WTC11 (cell line): Measurements from ENCODE around the gene LIPM. TPM values are rescaled to one million over a fixed set of nuclear protein-coding genes. Genes with fewer than 3 reads are reported as not detected.

Source experiments
- ATAC-seq: fragments of 200-7000 bp; cut with Tn5 transposase; 2 replicates; pipeline ENCODE4 v1.10.0; 2021; ENCODE audit warnings: mild to moderate bottlenecking, moderate library complexity
- CTCF ChIA-PET: fragments of 300-600 bp; sonication (Branson Sonifier 250); formaldehyde crosslinking; loops from one replicate; lab custom pipeline; 2021; ENCODE audit warnings: antibody characterized with exemption; lab: Charles Lee
- POLR2A ChIA-PET: fragments of 350-600 bp; sonication (Branson Sonifier 250); formaldehyde crosslinking; loops from one replicate; lab custom pipeline; 2021; ENCODE audit warnings: antibody characterized with exemption; lab: Charles Lee
- DNase-seq: peaks from one replicate; pipeline ENCODE4 v3.0.0; 2021; ENCODE audit warnings: low spot score
- H3K27ac Mint-ChIP-seq: 2 replicates; pipeline ENCODE4 v1.8.0; 2021; ENCODE audit warnings: mixed read lengths
- H3K27me3 Mint-ChIP-seq: 2 replicates; pipeline ENCODE4 v1.8.0; 2021; ENCODE audit warnings: low read depth, mild to moderate bottlenecking, moderate library complexity, mixed read lengths
- H3K36me3 Mint-ChIP-seq: 2 replicates; pipeline ENCODE4 v1.8.0; 2021; ENCODE audit warnings: mixed read lengths
- H3K4me1 Mint-ChIP-seq: 2 replicates; pipeline ENCODE4 v1.8.0; 2022; ENCODE audit warnings: mixed read lengths
- H3K4me3 Mint-ChIP-seq: 2 replicates; pipeline ENCODE4 v1.8.0; 2021; ENCODE audit warnings: mild to moderate bottlenecking, moderate library complexity, mixed read lengths
- H3K9me3 Mint-ChIP-seq: 2 replicates; pipeline ENCODE4 v1.8.0; 2021; ENCODE audit warnings: mixed read lengths
- ATF1 ChIP-seq: sonication (generic); formaldehyde crosslinking; IDR thresholded peaks from 2 replicates; pipeline ENCODE4 v1.8.1; 2023; ENCODE audit warnings: mild to moderate bottlenecking, moderate library complexity, missing genetic modification reagents
- CREM ChIP-seq: sonication (generic); formaldehyde crosslinking; IDR thresholded peaks from 2 replicates; pipeline ENCODE4 v1.8.1; 2022; ENCODE audit warnings: mild to moderate bottlenecking, missing genetic modification reagents, moderate library complexity
- ESRRA ChIP-seq: sonication (generic); formaldehyde crosslinking; IDR thresholded peaks from 2 replicates; pipeline ENCODE4 v1.8.1; 2022; ENCODE audit warnings: mild to moderate bottlenecking, missing genetic modification reagents, borderline replicate concordance
- FOXP1 ChIP-seq: sonication (generic); formaldehyde crosslinking; IDR thresholded peaks from 2 replicates; pipeline ENCODE4 v1.8.0; 2022; ENCODE audit warnings: missing genetic modification reagents, mild to moderate bottlenecking, moderate library complexity, borderline replicate concordance
- KAT7 ChIP-seq: sonication (generic); formaldehyde crosslinking; IDR thresholded peaks from 2 replicates; pipeline ENCODE4 v1.8.1; 2023; ENCODE audit warnings: missing genetic modification reagents, mild to moderate bottlenecking, borderline replicate concordance
- MYBL2 ChIP-seq: sonication (generic); formaldehyde crosslinking; IDR thresholded peaks from 2 replicates; pipeline ENCODE4 v1.8.1; 2023; ENCODE audit warnings: mild to moderate bottlenecking, moderate library complexity, missing genetic modification reagents
- NFYB ChIP-seq: sonication (generic); formaldehyde crosslinking; conservative IDR thresholded peaks from 2 replicates; pipeline ENCODE4 v1.8.0; 2022; ENCODE audit warnings: low read depth, missing genetic modification reagents
- NR1H2 ChIP-seq: sonication (generic); formaldehyde crosslinking; IDR thresholded peaks from 2 replicates; pipeline ENCODE4 v1.9.0; 2021; ENCODE audit warnings: mild to moderate bottlenecking, moderate library complexity, missing genetic modification reagents
- ZBTB21 ChIP-seq: sonication (generic); formaldehyde crosslinking; IDR thresholded peaks from 2 replicates; pipeline ENCODE4 v1.8.1; 2023; ENCODE audit warnings: mild to moderate bottlenecking, missing genetic modification reagents, borderline replicate concordance
- ZNF121 ChIP-seq: sonication (generic); formaldehyde crosslinking; IDR thresholded peaks from 2 replicates; pipeline ENCODE4 v1.8.0; 2023; ENCODE audit warnings: missing genetic modification reagents
- ZNF138 ChIP-seq: sonication (generic); formaldehyde crosslinking; conservative IDR thresholded peaks from 2 replicates; pipeline ENCODE4 v1.8.1; 2022; ENCODE audit warnings: mild to moderate bottlenecking, moderate library complexity, missing genetic modification reagents
- ZNF396 ChIP-seq: fragments of 250-450 bp; sonication (Bioruptor Pico); IDR thresholded peaks from 2 replicates; pipeline ENCODE4 v1.8.0; 2021; ENCODE audit warnings: mild to moderate bottlenecking, moderate library complexity, borderline replicate concordance
- ZNF416 ChIP-seq: fragments of 250-450 bp; sonication (Bioruptor Pico); IDR thresholded peaks from 2 replicates; pipeline ENCODE4 v1.9.0; 2021; ENCODE audit warnings: mild to moderate bottlenecking, inconsistent platforms
- total RNA-seq: library from RNA; stranded (reverse); gene quantifications from 3 replicates; pipeline ENCODE4 v1.2.3, GENCODE V29; 2021
- TF ChIP-seq, protein P1 (sequence below): sonication (generic); formaldehyde crosslinking; IDR thresholded peaks from 2 replicates; pipeline ENCODE4 v1.8.0; 2022; ENCODE audit warnings: mild to moderate bottlenecking, missing genetic modification reagents
- TF ChIP-seq, protein P2 (sequence below): sonication (generic); formaldehyde crosslinking; conservative IDR thresholded peaks from 2 replicates; pipeline ENCODE4 v1.8.1; 2022; ENCODE audit warnings: mild to moderate bottlenecking, missing genetic modification reagents
- TF ChIP-seq, protein P3 (sequence below): sonication (generic); formaldehyde crosslinking; IDR thresholded peaks from 2 replicates; pipeline ENCODE4 v1.8.0; 2023; ENCODE audit warnings: mild to moderate bottlenecking, missing genetic modification reagents
- TF ChIP-seq, protein P4 (sequence below): sonication (generic); formaldehyde crosslinking; IDR thresholded peaks from 2 replicates; pipeline ENCODE4 v1.8.0; 2023; ENCODE audit warnings: missing genetic modification reagents
- TF ChIP-seq, protein P5 (sequence below): sonication (generic); formaldehyde crosslinking; conservative IDR thresholded peaks from 2 replicates; pipeline ENCODE4 v1.8.1; 2023; ENCODE audit warnings: mild to moderate bottlenecking, low read depth, missing genetic modification reagents, moderate library complexity

Gene LIPM
- total RNA-seq, 1 experiment from 2014 or later: not detected

DNA sequence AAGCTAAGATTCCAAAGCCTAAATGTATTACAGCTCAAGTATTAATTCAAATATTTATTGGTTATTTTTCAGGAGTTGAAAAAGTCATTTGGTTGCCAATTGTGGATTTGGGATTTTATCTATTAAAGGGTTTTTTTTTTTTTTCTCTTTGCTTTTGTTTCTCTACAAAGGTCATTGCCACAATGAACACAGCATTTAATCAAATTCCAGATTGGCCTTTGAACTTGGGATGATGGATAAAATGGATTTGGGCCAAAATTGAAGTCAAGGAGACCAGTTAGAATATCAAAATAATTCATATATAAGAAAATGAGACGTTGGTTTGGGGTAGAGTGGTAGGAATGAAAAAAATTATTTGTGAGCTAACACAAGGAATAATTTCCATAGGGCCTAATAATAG lies 33.1 kb upstream of the LIPM start:
- Mint-ChIP-seq H3K27me3 (no peaks in the 10 kb centered on the region; the same call in 1 of the 2 replicates), H3K4me3 (no peak overlapping the region), H3K9me3 (peaks cover 10% of the 10 kb centered on the region), H3K4me1 (peaks cover 10% of the 10 kb centered on the region; the same call in 1 of the 2 replicates), H3K27ac (no peak overlapping the region), H3K36me3 (no peaks in the 10 kb centered on the region)
- ATAC-seq (no peak), DNase-seq (no peak)
- TF ChIP-seq ZNF138 (CRISPR knock-in tag): no peak
- ChIA-PET CTCF (interaction anchor here (1.2 kb wide), 1 partner anchor 82 kb away, joined by 4 read pairs; no protein-coding TSS in a partner anchor), POLR2A (no interaction called here)

DNA sequence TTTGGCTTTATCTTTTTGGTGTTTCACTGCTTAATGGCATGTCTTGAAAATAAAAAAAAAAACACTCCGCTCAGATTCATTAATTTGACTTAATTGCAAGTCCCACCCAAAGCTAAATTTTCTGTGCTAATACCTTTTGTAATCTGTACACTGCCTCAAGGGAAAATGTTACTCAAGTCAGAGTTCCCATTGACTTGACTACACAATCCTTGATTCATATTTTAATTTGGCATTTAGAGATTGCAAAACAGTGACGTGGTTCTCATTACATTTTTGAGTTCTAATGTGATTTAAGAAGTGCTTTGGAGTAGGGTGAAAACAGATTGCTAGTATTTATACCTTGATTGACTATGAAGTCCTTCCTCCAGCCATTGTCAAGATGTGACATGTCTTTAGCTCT lies 21.3 kb upstream of the LIPM start:
- H3K27me3 Mint-ChIP-seq: no peaks in the 10 kb centered on the region; the same call in 1 of the 2 replicates
- no peak overlapping the region for H3K27ac Mint-ChIP-seq
- no peaks in the 10 kb centered on the region for H3K36me3 Mint-ChIP-seq
- CTCF ChIA-PET: interaction anchor here (0.7 to 2.3 kb wide), 2 partner anchors 53 to 216 kb away, joined by 3 to 6 read pairs; no protein-coding TSS in a partner anchor
- no peaks in the 10 kb centered on the region for H3K4me1 Mint-ChIP-seq
- no peak for DNase-seq
- no peak for ATAC-seq
- H3K4me3 Mint-ChIP-seq: no peak overlapping the region
- TF ChIP-seq, protein P1, sequence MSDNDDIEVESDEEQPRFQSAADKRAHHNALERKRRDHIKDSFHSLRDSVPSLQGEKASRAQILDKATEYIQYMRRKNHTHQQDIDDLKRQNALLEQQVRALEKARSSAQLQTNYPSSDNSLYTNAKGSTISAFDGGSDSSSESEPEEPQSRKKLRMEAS (CRISPR knock-in tag): no peak
- TF ChIP-seq NR1H2 (no peak), ZNF416 (CRISPR knock-in tag) (no peak), MYBL2 (CRISPR knock-in tag) (no peak), CREM (CRISPR knock-in tag) (no peak), ZNF396 (CRISPR knock-in tag) (no peak)
- TF ChIP-seq, protein P2, sequence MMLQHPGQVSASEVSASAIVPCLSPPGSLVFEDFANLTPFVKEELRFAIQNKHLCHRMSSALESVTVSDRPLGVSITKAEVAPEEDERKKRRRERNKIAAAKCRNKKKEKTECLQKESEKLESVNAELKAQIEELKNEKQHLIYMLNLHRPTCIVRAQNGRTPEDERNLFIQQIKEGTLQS (CRISPR knock-in tag): no peak
- TF ChIP-seq, protein P3, sequence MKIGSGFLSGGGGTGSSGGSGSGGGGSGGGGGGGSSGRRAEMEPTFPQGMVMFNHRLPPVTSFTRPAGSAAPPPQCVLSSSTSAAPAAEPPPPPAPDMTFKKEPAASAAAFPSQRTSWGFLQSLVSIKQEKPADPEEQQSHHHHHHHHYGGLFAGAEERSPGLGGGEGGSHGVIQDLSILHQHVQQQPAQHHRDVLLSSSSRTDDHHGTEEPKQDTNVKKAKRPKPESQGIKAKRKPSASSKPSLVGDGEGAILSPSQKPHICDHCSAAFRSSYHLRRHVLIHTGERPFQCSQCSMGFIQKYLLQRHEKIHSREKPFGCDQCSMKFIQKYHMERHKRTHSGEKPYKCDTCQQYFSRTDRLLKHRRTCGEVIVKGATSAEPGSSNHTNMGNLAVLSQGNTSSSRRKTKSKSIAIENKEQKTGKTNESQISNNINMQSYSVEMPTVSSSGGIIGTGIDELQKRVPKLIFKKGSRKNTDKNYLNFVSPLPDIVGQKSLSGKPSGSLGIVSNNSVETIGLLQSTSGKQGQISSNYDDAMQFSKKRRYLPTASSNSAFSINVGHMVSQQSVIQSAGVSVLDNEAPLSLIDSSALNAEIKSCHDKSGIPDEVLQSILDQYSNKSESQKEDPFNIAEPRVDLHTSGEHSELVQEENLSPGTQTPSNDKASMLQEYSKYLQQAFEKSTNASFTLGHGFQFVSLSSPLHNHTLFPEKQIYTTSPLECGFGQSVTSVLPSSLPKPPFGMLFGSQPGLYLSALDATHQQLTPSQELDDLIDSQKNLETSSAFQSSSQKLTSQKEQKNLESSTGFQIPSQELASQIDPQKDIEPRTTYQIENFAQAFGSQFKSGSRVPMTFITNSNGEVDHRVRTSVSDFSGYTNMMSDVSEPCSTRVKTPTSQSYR: no peak
- TF ChIP-seq, all 79 proteins: peak for 0
- POLR2A ChIA-PET: no interaction called here
- no peaks in the 10 kb centered on the region for H3K9me3 Mint-ChIP-seq

DNA sequence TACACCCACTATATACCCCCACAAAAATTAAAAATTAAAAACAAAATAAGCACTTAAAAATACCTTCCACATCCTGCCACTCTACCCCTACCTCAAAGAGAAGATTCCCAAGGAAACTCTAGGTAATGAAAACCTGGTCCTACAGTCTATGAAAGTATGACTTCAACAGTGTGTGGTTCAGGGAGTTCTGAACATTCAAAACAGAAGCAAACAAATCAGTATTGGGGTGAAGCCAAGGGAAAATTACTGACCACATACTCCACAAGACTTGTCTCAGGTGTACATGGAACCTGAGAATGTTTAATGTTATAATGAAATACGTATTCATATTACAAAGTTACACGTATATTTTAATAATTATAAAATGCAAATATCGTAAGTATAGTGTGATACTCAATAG lies 20.3 kb upstream of the LIPM start:
- Mint-ChIP-seq H3K27me3 (no peaks in the 10 kb centered on the region; the same call in 1 of the 2 replicates), H3K4me3 (no peak overlapping the region), H3K27ac (no peak overlapping the region), H3K36me3 (no peaks in the 10 kb centered on the region), H3K4me1 (no peaks in the 10 kb centered on the region), H3K9me3 (no peaks in the 10 kb centered on the region)
- POLR2A ChIA-PET: no interaction called here
- CTCF ChIA-PET: no interaction called here
- DNase-seq (no peak), ATAC-seq (no peak)
- TF ChIP-seq, protein P1 (CRISPR knock-in tag): no peak
- TF ChIP-seq ZBTB21 (CRISPR knock-in tag): no peak
- no peak for TF ChIP-seq KAT7 (CRISPR knock-in tag)
- TF ChIP-seq, protein P4, sequence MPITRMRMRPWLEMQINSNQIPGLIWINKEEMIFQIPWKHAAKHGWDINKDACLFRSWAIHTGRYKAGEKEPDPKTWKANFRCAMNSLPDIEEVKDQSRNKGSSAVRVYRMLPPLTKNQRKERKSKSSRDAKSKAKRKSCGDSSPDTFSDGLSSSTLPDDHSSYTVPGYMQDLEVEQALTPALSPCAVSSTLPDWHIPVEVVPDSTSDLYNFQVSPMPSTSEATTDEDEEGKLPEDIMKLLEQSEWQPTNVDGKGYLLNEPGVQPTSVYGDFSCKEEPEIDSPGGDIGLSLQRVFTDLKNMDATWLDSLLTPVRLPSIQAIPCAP (CRISPR knock-in tag): no peak
- TF ChIP-seq NFYB (CRISPR knock-in tag): no peak
- no peak for TF ChIP-seq ESRRA (CRISPR knock-in tag)
- TF ChIP-seq ATF1 (CRISPR knock-in tag): no peak
- TF ChIP-seq, protein P5, sequence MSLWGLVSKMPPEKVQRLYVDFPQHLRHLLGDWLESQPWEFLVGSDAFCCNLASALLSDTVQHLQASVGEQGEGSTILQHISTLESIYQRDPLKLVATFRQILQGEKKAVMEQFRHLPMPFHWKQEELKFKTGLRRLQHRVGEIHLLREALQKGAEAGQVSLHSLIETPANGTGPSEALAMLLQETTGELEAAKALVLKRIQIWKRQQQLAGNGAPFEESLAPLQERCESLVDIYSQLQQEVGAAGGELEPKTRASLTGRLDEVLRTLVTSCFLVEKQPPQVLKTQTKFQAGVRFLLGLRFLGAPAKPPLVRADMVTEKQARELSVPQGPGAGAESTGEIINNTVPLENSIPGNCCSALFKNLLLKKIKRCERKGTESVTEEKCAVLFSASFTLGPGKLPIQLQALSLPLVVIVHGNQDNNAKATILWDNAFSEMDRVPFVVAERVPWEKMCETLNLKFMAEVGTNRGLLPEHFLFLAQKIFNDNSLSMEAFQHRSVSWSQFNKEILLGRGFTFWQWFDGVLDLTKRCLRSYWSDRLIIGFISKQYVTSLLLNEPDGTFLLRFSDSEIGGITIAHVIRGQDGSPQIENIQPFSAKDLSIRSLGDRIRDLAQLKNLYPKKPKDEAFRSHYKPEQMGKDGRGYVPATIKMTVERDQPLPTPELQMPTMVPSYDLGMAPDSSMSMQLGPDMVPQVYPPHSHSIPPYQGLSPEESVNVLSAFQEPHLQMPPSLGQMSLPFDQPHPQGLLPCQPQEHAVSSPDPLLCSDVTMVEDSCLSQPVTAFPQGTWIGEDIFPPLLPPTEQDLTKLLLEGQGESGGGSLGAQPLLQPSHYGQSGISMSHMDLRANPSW (CRISPR knock-in tag): no peak
- TF ChIP-seq FOXP1 (CRISPR knock-in tag): no peak
- no peak for TF ChIP-seq ZNF121 (CRISPR knock-in tag)
